ENCODE results near the gene C10orf143.

DNA sequence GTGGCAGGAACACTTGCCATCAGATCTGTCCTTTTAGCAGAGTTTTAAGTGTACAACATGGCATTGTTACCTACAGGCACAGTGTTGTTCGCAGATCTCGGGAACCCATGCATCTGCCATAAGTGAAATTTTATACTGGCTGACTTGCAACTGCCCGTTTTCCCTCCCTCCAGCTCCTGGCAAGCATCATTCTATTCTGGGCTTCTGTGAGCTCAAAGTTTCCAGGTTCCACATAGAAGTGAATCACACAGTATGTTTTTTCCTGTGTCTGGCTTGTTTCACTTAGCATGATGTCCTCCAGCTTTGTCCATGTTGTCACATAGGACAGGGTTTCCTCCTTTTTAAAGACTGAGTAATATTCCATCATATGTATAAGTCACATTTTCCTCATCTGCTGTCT lies 56.6 kb downstream of the C10orf143 start:
- no peak for TF ChIP-seq POLR2AphosphoS5 (IDR thresholded peaks at IDR 0.05)
- TF ChIP-seq POLR2A (IDR thresholded peaks at IDR 0.05): no peak
- TF ChIP-seq, protein P1, sequence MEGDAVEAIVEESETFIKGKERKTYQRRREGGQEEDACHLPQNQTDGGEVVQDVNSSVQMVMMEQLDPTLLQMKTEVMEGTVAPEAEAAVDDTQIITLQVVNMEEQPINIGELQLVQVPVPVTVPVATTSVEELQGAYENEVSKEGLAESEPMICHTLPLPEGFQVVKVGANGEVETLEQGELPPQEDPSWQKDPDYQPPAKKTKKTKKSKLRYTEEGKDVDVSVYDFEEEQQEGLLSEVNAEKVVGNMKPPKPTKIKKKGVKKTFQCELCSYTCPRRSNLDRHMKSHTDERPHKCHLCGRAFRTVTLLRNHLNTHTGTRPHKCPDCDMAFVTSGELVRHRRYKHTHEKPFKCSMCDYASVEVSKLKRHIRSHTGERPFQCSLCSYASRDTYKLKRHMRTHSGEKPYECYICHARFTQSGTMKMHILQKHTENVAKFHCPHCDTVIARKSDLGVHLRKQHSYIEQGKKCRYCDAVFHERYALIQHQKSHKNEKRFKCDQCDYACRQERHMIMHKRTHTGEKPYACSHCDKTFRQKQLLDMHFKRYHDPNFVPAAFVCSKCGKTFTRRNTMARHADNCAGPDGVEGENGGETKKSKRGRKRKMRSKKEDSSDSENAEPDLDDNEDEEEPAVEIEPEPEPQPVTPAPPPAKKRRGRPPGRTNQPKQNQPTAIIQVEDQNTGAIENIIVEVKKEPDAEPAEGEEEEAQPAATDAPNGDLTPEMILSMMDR (IDR thresholded peaks at IDR 0.05): no peak
- TF ChIP-seq EP300 (IDR thresholded peaks at IDR 0.05): no peak
